H9 (cell line): ENCODE data around the gene ITGB7. TPM values are rescaled to one million over a fixed set of nuclear protein-coding genes. Genes with fewer than 3 reads are reported as not detected.

Experiments
- DNase-seq: peaks from one replicate; pipeline ENCODE4 v3.0.0-alpha.2; 2017
- H2AFZ ChIP-seq: one replicate; pipeline ENCODE4 v1.6.1; 2013; ENCODE audit warnings: mild to moderate bottlenecking, low read length, control low read depth, moderate library complexity
- H2AK5ac ChIP-seq: 2 replicates; pipeline ENCODE4 v1.6.1; 2013; ENCODE audit warnings: low read length, control low read depth, mixed read lengths; ENCODE audit not compliant: insufficient read length
- H2BK120ac ChIP-seq: one replicate; pipeline ENCODE4 v1.6.1; 2013; ENCODE audit warnings: low read depth, mild to moderate bottlenecking, low read length, control low read depth, inconsistent platforms; ENCODE audit not compliant: poor library complexity, severe bottlenecking
- H2BK12ac ChIP-seq: 2 replicates; pipeline ENCODE4 v1.6.1; 2013; ENCODE audit warnings: low read length, control low read depth, mixed read lengths, low read depth; ENCODE audit not compliant: insufficient read length
- H2BK15ac ChIP-seq: 2 replicates; pipeline ENCODE4 v1.6.1; 2013; ENCODE audit warnings: low read depth, low read length, control low read depth
- H2BK20ac ChIP-seq: one replicate; pipeline ENCODE4 v1.6.1; 2013; ENCODE audit warnings: low read depth, mild to moderate bottlenecking, low read length, control low read depth, inconsistent platforms; ENCODE audit not compliant: poor library complexity, severe bottlenecking
- H2BK5ac ChIP-seq: 2 replicates; pipeline ENCODE4 v1.6.1; 2013; ENCODE audit warnings: low read length, control low read depth, mixed read lengths; ENCODE audit not compliant: insufficient read length
- H3K14ac ChIP-seq: 2 replicates; pipeline ENCODE4 v1.6.1; 2013; ENCODE audit warnings: low read length, control low read depth; ENCODE audit not compliant: insufficient read depth
- H3K18ac ChIP-seq: 2 replicates; pipeline ENCODE4 v1.6.1; 2013; ENCODE audit warnings: low read depth, mild to moderate bottlenecking, mixed read lengths, low read length, control low read depth; ENCODE audit not compliant: insufficient read length
- H3K23ac ChIP-seq: 2 replicates; pipeline ENCODE4 v1.6.1; 2013; ENCODE audit warnings: low read length, control low read depth, mixed read lengths, low read depth; ENCODE audit not compliant: insufficient read length
- H3K23me2 ChIP-seq: 2 replicates; pipeline ENCODE4 v1.6.1; 2013; ENCODE audit warnings: low read depth, mild to moderate bottlenecking, mixed read lengths, low read length, control low read depth; ENCODE audit not compliant: insufficient read length, poor library complexity, severe bottlenecking
- H3K27ac ChIP-seq: 2 replicates; pipeline ENCODE4 v1.5.1; 2013; ENCODE audit warnings: low read length, control low read depth, mixed read lengths, low read depth; ENCODE audit not compliant: insufficient read length
- H3K27me3 ChIP-seq: 2 replicates; pipeline ENCODE4 v1.6.1; 2013; ENCODE audit warnings: low read length, control low read depth, inconsistent platforms; ENCODE audit not compliant: insufficient read depth
- H3K4ac ChIP-seq: 2 replicates; pipeline ENCODE4 v1.6.1; 2013; ENCODE audit warnings: low read depth, mild to moderate bottlenecking, control low read depth, inconsistent platforms, low read length, moderate library complexity
- H3K4me1 ChIP-seq: 2 replicates; pipeline ENCODE4 v1.6.1; 2013; ENCODE audit warnings: low read length, control low read depth, inconsistent platforms; ENCODE audit not compliant: insufficient read depth
- H3K4me2 ChIP-seq: 2 replicates; pipeline ENCODE4 v1.6.1; 2013; ENCODE audit warnings: low read length, control low read depth, mixed read lengths; ENCODE audit not compliant: insufficient read length, insufficient read depth
- H3K56ac ChIP-seq: 2 replicates; pipeline ENCODE4 v1.6.1; 2013; ENCODE audit warnings: low read depth, mild to moderate bottlenecking, mixed read lengths, low read length, control low read depth; ENCODE audit not compliant: insufficient read length
- H3K79me1 ChIP-seq: 2 replicates; pipeline ENCODE4 v1.6.1; 2013; ENCODE audit warnings: low read depth, mild to moderate bottlenecking, moderate library complexity, low read length, control low read depth, inconsistent platforms; ENCODE audit not compliant: insufficient read depth, poor library complexity, severe bottlenecking
- H3K79me2 ChIP-seq: 2 replicates; pipeline ENCODE4 v1.6.1; 2013; ENCODE audit warnings: low read length, control low read depth, inconsistent platforms; ENCODE audit not compliant: insufficient read depth
- H3K9ac ChIP-seq: 2 replicates; pipeline ENCODE4 v1.6.1; 2013; ENCODE audit warnings: low read length, control low read depth, mixed read lengths; ENCODE audit not compliant: insufficient read length; ENCODE audit errors: extremely low read depth
- H3K9me3 ChIP-seq: one replicate; pipeline ENCODE4 v1.6.1; 2013; ENCODE audit warnings: low read depth, low read length, inconsistent platforms; ENCODE audit not compliant: control insufficient read depth
- H3T11ph ChIP-seq: one replicate; pipeline ENCODE4 v1.6.1; 2013; ENCODE audit warnings: mild to moderate bottlenecking, low read length, control low read depth, inconsistent platforms
- H4K20me1 ChIP-seq: one replicate; pipeline ENCODE4 v1.6.1; 2013; ENCODE audit not compliant: control insufficient read depth, insufficient read length, insufficient read depth
- H4K5ac ChIP-seq: 2 replicates; pipeline ENCODE4 v1.6.1; 2013; ENCODE audit warnings: low read depth, mild to moderate bottlenecking, mixed read lengths, low read length, control low read depth; ENCODE audit not compliant: insufficient read length
- H4K8ac ChIP-seq: replicated peaks from 2 replicates; pipeline ENCODE4 v1.6.1; 2013; ENCODE audit warnings: low read length, control low read depth, mixed read lengths, low read depth; ENCODE audit not compliant: insufficient read length
- H4K91ac ChIP-seq: 2 replicates; pipeline ENCODE4 v1.6.1; 2013; ENCODE audit warnings: low read depth, mild to moderate bottlenecking, moderate library complexity, mixed read lengths, low read length, control low read depth; ENCODE audit not compliant: insufficient read length
- H3K27ac Mint-ChIP-seq, 3 experiments: 2 replicates in 2 of 3; 3 replicates in 1 of 3; pipeline ENCODE4 v1.8.0; 2020 to 2021; ENCODE audit warnings: mixed read lengths in 3 of 3, mild to moderate bottlenecking in 1 of 3, moderate library complexity in 1 of 3
- H3K27me3 Mint-ChIP-seq: 2 replicates; pipeline ENCODE4 v1.8.0; 2021; ENCODE audit warnings: low read depth, mild to moderate bottlenecking, moderate library complexity, mixed read lengths
- H3K36me3 Mint-ChIP-seq, 3 experiments: 2 replicates in 2 of 3; 3 replicates in 1 of 3; pipeline ENCODE4 v1.8.0; 2020 to 2021; ENCODE audit warnings: low read depth in 3 of 3, mixed read lengths in 3 of 3; ENCODE audit not compliant: insufficient read depth in 1 of 3
- H3K4me1 Mint-ChIP-seq, 2 experiments: 2 replicates each; pipeline ENCODE4 v1.8.0; 2020; ENCODE audit warnings: mixed read lengths in 2 of 2
- H3K4me3 Mint-ChIP-seq, 2 experiments: 2 replicates in 1 of 2; 3 replicates in 1 of 2; pipeline ENCODE4 v1.8.0; 2020 to 2021; ENCODE audit warnings: mild to moderate bottlenecking in 2 of 2, mixed read lengths in 2 of 2, moderate library complexity in 1 of 2
- H3K9me3 Mint-ChIP-seq, 2 experiments: 2 replicates in 1 of 2; 3 replicates in 1 of 2; pipeline ENCODE4 v1.8.0; 2020; ENCODE audit warnings: mild to moderate bottlenecking in 2 of 2, mixed read lengths in 2 of 2, moderate library complexity in 1 of 2
- WGBS: extraction: QIAGEN DNeasy Blood & Tissue Kit; methylation state at CpG from one replicate; pipeline ENCODE4 v1.1.7; 2013; ENCODE audit warnings: missing lambda C conversion rate, low lambda C conversion rate, mixed read lengths; ENCODE audit not compliant: insufficient read length; ENCODE audit errors: extremely low coverage; 5-methylcytosine and 5-hydroxymethylcytosine counted together
- total RNA-seq: library from RNA; stranded (reverse); gene quantifications from 2 replicates; pipeline ENCODE4 v1.2.1, GENCODE V29; 2021
- TF ChIP-seq, protein P1 (sequence below): fragments of 200-600 bp; sonication (generic); conservative IDR thresholded peaks from 3 replicates; pipeline ENCODE4 v1.8.0; 2021; ENCODE audit warnings: antibody characterized with exemption, mild to moderate bottlenecking

The ITGB7 gene
- total RNA-seq, 1 experiment from 2014 or later, result 0.39 TPM

DNA sequence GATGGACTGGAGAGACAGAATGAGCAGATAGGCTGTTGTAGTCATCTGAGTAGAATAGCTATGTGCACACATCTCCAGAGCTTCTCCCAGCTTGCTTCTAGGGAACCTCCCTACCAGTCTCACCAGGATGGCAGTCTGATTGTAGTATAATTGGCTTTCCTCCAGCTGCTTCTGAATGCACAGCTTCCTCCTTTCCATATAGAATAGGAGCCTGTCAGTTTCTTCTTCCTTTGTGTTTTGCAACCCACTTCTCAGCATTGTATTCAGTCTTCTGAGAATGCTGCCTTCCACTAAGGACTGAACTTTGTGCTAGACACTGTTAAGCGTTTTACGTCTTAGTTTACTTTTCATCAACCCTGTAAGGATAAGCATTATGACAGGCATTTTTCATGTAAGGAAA lies 24.1 kb downstream of the ITGB7 start:
- Histone ChIP-seq H2BK12ac (no peak overlapping the region), H2BK120ac (no peak overlapping the region), H3K9me3 (no peaks in the 10 kb centered on the region), H3K23ac (no peak overlapping the region), H3K18ac (no peak overlapping the region), H3K56ac (no peak overlapping the region), H3K27ac (no peak overlapping the region), H2BK20ac (no peak overlapping the region), H3K23me2 (peaks cover 13% of the 10 kb centered on the region), H2AFZ (no peak overlapping the region), H2BK15ac (no peak overlapping the region), H3K9ac (no peak overlapping the region), H3K4me1 (0 out of 2 replicates have a peak, but pooled peaks cover 3% of the 10 kb centered on the region), H3T11ph (no peak overlapping the region), H4K91ac (no peak overlapping the region), H3K79me2 (no peaks in the 10 kb centered on the region), H3K27me3 (no peaks in the 10 kb centered on the region; the same call in 1 of the 2 replicates), H4K8ac (no peak overlapping the region), H2BK5ac (no peak overlapping the region), H3K4ac (no peak overlapping the region), H2AK5ac (no peak overlapping the region), H3K79me1 (no peaks in the 10 kb centered on the region), H4K20me1 (peaks cover 2% of the 10 kb centered on the region), H4K5ac (no peak overlapping the region), H3K4me2 (no peak overlapping the region), H3K14ac (no peak overlapping the region)
- peaks cover 31% of the 10 kb centered on the region for H3K27me3 Mint-ChIP-seq
- TF ChIP-seq, protein P1, sequence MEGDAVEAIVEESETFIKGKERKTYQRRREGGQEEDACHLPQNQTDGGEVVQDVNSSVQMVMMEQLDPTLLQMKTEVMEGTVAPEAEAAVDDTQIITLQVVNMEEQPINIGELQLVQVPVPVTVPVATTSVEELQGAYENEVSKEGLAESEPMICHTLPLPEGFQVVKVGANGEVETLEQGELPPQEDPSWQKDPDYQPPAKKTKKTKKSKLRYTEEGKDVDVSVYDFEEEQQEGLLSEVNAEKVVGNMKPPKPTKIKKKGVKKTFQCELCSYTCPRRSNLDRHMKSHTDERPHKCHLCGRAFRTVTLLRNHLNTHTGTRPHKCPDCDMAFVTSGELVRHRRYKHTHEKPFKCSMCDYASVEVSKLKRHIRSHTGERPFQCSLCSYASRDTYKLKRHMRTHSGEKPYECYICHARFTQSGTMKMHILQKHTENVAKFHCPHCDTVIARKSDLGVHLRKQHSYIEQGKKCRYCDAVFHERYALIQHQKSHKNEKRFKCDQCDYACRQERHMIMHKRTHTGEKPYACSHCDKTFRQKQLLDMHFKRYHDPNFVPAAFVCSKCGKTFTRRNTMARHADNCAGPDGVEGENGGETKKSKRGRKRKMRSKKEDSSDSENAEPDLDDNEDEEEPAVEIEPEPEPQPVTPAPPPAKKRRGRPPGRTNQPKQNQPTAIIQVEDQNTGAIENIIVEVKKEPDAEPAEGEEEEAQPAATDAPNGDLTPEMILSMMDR, result no peak
- H3K27ac Mint-ChIP-seq, result no peak overlapping the region
- H3K4me1 Mint-ChIP-seq, result peaks cover 14 to 17% of the 10 kb centered on the region in 2 experiments
- peaks cover 41 to 59% (median 57%) of the 10 kb centered on the region in 3 experiments; a peak in 6 of 7 replicates for H3K36me3 Mint-ChIP-seq
- H3K9me3 Mint-ChIP-seq, result no peaks in the 10 kb centered on the region; a peak in 1 of 5 replicates
- no peak overlapping the region for H3K4me3 Mint-ChIP-seq
- WGBS, result no CpG with 5 or more reads among the region's 2 CpGs
- no peak for DNase-seq
